ENCODE measurements around the gene MRPL36.
"Not testable (repeated sequence)": the region's sequence is repeated elsewhere in the genome, so short reads cannot be mapped to it uniquely, and the experiment has no call there.

Gene MRPL36

DNA sequence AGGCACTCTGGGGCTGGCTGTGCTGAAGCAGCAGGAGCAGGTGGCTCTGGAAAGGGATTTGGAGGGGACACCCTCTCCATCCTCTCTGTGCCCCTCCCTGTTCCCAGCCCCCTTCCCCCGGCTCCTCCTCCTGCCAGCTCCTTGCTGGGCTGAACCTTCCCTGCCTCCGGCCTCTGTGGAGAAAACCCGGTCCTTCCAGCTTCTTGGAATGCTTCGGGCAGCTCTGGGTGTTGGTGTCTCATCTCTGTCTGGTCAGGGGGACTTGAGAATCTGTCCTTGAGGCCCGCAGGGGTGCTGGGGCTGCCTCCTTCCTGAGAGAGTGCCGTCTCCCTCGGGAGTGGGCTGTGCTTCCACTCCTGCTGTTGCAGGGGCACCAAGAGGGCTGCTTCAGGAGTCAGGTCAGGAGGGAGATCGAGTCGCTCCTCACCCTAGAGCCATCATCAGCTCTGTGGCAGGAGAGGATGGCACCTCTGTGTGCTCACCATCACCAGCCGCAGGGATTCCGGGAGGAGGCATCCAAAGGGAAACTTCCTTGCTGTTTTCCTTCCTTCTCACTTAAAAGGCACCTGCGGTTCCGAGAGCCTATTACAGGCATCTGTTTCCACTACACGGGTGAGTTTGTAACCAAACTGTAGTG is 32.2 kb upstream of the MRPL36 start:
- no peak for DNase-seq

- DNase-seq: no peak
Observed at GRCh38 chr5:1831257-1831656, 31.6 kb upstream of the MRPL36 start.

GRCh38 chr5:1830571-1831228 is 31.1 kb upstream of the MRPL36 start:
- no peak for DNase-seq

DNA sequence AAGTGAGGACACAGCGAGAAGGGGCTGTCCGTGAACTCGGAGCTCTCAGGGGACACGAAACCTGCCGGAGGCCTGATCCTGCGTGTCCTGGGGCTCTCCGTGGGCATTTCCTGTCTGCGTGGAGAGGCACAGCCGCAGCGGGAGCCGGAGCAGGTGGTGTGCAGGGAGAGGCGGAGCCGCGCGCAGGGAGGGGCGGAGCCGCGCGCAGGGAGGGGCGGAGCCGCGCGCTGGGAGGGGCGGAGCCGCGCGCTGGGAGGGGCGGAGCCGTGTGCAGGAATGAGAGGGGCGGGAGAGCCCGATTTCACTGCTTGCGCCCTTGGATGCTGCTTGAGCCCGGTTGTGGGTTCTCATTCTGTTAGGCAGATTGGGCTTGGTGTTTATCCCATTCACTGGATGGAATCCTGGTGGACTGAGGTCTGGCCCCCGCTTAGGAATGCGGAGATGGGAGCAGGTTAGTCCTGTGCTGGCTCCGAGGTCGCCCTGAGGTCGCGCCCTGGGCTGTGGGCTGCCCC is 28.3 kb upstream of the MRPL36 start:
- no peak for DNase-seq

DNA sequence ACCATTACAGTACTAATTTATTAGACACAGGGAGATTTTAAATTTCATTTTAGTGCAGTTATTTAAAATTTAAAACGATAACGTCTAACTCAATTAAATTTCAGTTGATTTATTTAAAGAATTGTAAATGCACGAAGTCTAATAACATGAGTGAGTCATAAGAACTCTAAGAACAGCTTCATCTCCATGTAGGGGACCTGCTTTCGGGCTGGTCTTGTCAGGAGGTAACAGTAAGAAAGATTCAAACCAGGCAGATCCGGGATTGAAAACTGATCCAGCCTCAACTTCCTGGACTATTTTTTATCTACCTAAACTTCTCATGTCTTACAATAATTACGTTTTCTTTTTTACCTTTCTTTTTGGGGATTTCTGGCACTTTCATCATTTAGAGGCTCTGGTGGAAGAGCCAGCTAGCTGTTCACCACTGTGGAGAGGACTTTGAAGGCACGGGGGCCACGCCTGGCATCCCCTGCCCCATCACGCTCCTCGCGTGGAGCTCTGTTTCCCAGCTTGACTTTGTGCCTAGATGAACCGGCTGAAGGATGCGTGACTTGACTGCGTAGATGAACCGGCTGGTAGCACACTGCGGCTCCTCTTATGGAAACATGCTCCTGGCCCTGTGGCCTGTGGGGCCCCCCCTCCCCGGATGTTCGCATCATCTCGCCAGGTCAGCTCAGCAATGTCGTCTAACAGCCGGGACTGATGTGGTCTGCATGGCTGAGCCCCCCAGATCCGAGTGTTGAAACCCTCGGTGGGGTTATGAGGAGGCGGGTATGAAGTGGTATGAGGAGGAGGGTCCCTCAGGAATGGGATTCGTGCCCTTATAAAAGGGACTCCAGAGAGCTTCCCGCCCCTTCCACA is 27.6 kb upstream of the MRPL36 start:
- no peak for DNase-seq

- no peak for DNase-seq
Observed at GRCh38 chr5:1826235-1826980, 26.8 kb upstream of the MRPL36 start.

DNA sequence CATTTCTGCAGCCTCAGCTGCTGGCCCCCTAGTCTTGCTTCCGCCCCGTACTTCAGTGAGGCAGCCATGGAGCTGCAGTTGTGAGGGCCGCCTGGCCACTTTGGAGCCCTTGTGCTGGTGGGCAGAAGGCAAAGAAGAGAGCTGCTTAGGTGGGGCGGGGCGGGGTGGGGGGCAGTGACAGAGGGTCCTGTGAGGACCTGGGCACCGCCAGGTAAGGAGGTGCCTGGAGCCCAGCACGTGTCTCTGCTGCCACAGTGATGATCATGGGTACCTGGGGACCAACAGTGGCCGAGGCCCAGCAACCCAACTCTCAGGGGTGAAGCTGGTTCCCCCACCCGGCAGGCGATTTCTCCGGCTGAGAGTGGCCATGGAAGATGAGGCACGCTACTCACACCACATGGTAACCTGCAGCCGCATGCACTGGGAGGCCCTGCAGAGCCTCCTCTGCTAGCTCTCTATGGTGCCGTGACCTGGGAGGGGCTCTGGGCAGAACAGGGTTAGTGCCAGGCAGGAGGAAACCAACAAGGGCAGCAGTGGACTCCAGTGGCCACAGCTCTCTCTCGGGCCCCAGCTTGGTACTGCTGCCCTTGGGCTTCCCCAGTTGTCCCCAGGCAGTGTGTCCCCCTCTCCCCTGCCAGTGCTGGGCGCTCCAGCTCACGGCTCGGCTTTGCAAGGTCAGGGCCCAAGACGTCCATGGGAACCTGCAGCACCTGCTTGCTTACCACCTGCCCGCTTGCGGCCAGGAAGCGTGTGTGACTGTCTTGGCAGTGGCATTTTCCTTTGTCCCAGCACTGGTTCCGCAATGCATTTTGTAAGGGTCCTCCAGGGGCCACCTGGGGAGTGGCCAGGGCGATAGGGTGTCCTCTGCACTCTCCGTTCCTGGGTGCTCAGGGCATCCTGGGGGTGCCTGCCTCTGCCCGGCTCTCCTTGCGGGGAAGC is 25.5 kb upstream of the MRPL36 start:
- no peak for DNase-seq

GRCh38 chr5:1824109-1824821 is 24.6 kb upstream of the MRPL36 start:
- DNase-seq: no peak

- no peak for DNase-seq
Observed at GRCh38 chr5:1823381-1824034, 23.9 kb upstream of the MRPL36 start.

GRCh38 chr5:1821862-1822261 is 22.2 kb upstream of the MRPL36 start:
- DNase-seq: no peak

- DNase-seq: no peak
Observed at GRCh38 chr5:1820926-1821325, 21.3 kb upstream of the MRPL36 start.

GRCh38 chr5:1820381-1820780 is 20.7 kb upstream of the MRPL36 start:
- DNase-seq: no peak

- DNase-seq: no peak
Observed at GRCh38 chr5:1819458-1819857, 19.8 kb upstream of the MRPL36 start.

- no peak for DNase-seq
Observed at GRCh38 chr5:1818784-1819183, 19.1 kb upstream of the MRPL36 start.

DNA sequence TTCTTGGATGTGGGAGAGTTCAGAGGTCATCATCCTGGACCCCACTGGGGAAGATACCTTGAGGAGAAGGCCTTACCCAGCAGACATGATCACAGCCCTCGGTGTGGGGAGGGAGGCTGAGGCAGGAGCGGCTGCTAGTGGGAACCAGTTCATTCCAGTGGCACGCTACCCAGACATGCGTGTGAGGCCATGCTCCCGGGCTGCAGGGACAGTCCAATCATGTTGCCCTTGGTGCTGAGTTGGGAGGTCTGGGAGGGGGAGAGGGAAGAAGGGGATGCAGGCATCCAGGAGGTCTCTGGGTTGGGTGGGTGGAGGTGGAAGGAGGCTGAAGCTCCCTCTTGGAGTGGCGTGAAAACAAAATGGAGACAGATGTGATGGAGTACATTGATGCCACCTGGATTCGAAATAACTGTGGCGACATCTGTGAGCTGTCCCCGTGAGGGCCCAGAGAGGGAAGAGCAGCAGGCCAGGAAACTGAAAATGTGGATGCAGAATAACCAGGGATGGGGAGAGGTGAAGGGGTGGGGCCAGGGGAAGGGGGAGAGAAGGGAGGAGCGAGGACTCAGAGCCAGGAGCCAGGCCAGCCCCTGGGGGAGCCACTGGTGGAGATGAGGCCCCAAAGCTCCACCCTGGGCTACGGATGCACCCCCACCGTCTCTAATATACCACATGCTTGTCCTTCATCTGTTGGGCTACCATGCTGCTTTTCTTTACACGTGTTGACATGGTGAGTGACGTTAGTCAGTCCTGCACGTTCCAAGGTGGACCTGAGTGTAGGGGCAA is 17.8 kb upstream of the MRPL36 start:
- no peak for DNase-seq

- not testable (repeated sequence) for DNase-seq
Observed at GRCh38 chr5:1816495-1817089, 17.0 kb upstream of the MRPL36 start.

- no peak for DNase-seq
Observed at GRCh38 chr5:1815881-1816292, 16.2 kb upstream of the MRPL36 start.

GRCh38 chr5:1815071-1815786 is 15.6 kb upstream of the MRPL36 start:
- DNase-seq: no peak
